HepG2 (cell line): Measurements from ENCODE around the gene NFAT5. TPM values are rescaled to one million over a fixed set of nuclear protein-coding genes. Genes with fewer than 3 reads are reported as not detected.

ENCODE experiments used
- ATAC-seq: fragments of 200-7000 bp; cut with Tn5 transposase; 3 replicates; pipeline ENCODE4 v1.9.1; 2020; ENCODE audit warnings: mild to moderate bottlenecking, moderate library complexity
- BruUV-seq: library from RNA; stranded (reverse); fragments of 400-500 nt; replicated peaks from 2 replicates; lab custom pipeline; 2021; lab: Mats Ljungman, UMichigan
- CTCF ChIA-PET: fragments of 300-600 bp; formaldehyde crosslinking; extraction: SDS; loops from one replicate; lab custom pipeline; 2021; ENCODE audit warnings: low total read pairs, inconsistent platforms, low intra/inter-chr PET ratio; lab: Yijun Ruan, JAX
- POLR2A ChIA-PET: fragments of 350-600 bp; sonication (Branson Sonifier 250); formaldehyde crosslinking; loops from one replicate; lab custom pipeline; 2020; ENCODE audit warnings: antibody characterized with exemption, inconsistent platforms; lab: Yijun Ruan, JAX
- DNase-seq: peaks from one replicate; pipeline ENCODE4 v3.0.0-alpha.2; 2015; ENCODE audit warnings: low spot score
- FAIRE-seq: peaks from 3 replicates; lab custom pipeline; 2011; peaks lifted over from hg19 to GRCh38; lab: Jason Lieb, UNC
- H2AFZ ChIP-seq: one replicate; pipeline ENCODE4 v1.6.1; 2011; ENCODE audit warnings: low read length, inconsistent platforms
- H3K27ac ChIP-seq: fragments of 300-600 bp; 3 replicates; pipeline ENCODE4 v1.8.0; 2011; ENCODE audit warnings: mixed run types, mild to moderate bottlenecking, mixed read lengths, low read length, inconsistent platforms; ENCODE audit not compliant: insufficient read depth; ENCODE audit errors: extremely low read length
- H3K27me3 ChIP-seq, 2 experiments: fragments of 200-600 bp in 1 of 2; 2 replicates in 1 of 2; 3 replicates in 1 of 2; pipeline versions ENCODE4 v1.6.0 to v1.8.0; 2011; ENCODE audit warnings: low read length in 2 of 2, mild to moderate bottlenecking in 2 of 2, moderate library complexity in 2 of 2, inconsistent platforms in 1 of 2; ENCODE audit not compliant: insufficient read depth in 2 of 2, control insufficient read depth in 1 of 2
- H3K36me3 ChIP-seq, 2 experiments: fragments of 200-600 bp in 1 of 2; replicated peaks in 1 of 2; 2 replicates in 1 of 2; 3 replicates in 1 of 2; pipeline versions ENCODE4 v1.5.1 to v1.8.0; 2011; ENCODE audit warnings: low read length in 2 of 2, inconsistent platforms in 1 of 2; ENCODE audit not compliant: insufficient read depth in 2 of 2, control insufficient read depth in 1 of 2
- H3K4me1 ChIP-seq: 2 replicates; pipeline ENCODE4 v1.5.1; 2012; ENCODE audit warnings: low read length, inconsistent platforms; ENCODE audit not compliant: insufficient read depth
- H3K4me2 ChIP-seq: 2 replicates; pipeline ENCODE4 v1.6.0; 2011; ENCODE audit warnings: low read depth, low read length, inconsistent platforms
- H3K4me3 ChIP-seq, 3 experiments: fragments of 200-600 bp in 1 of 3; sonication (generic), shearing (Covaris generic) in 1 of 3; replicated peaks in 1 of 3; 2 replicates each; pipeline ENCODE4 v1.5.1; 2011 to 2016; ENCODE audit warnings: low read length in 3 of 3, inconsistent platforms in 2 of 3, low read depth in 2 of 3, mild to moderate bottlenecking in 2 of 3, control low read depth in 1 of 3, mixed read lengths in 1 of 3; ENCODE audit not compliant: insufficient read depth in 1 of 3
- H3K79me2 ChIP-seq: one replicate; pipeline ENCODE4 v1.6.1; 2011; ENCODE audit warnings: low read length, inconsistent platforms; ENCODE audit not compliant: insufficient read depth
- H3K9ac ChIP-seq: 2 replicates; pipeline ENCODE4 v1.6.0; 2011; ENCODE audit warnings: mild to moderate bottlenecking, low read depth, low read length, inconsistent platforms; ENCODE audit not compliant: insufficient read depth
- H3K9me3 ChIP-seq: 2 replicates; pipeline ENCODE4 v1.5.1; 2012; ENCODE audit warnings: mild to moderate bottlenecking, low read length
- H4K20me1 ChIP-seq: 2 replicates; pipeline ENCODE4 v1.6.0; 2011; ENCODE audit warnings: inconsistent platforms, mild to moderate bottlenecking, low read length, moderate library complexity; ENCODE audit not compliant: insufficient read depth
- ADNP ChIP-seq: sonication (generic); formaldehyde crosslinking; IDR thresholded peaks from 2 replicates; pipeline ENCODE4 v1.4.0; 2020; ENCODE audit warnings: missing genetic modification reagents
- ARID2 ChIP-seq: sonication (generic); formaldehyde crosslinking; IDR thresholded peaks from 2 replicates; pipeline ENCODE4 v1.8.1; 2022; ENCODE audit warnings: mild to moderate bottlenecking, missing genetic modification reagents, borderline replicate concordance
- CHD4 ChIP-seq: fragments of 200-600 bp; sonication (generic); IDR thresholded peaks from 2 replicates; pipeline ENCODE4 v1.7.0; 2017; ENCODE audit warnings: mild to moderate bottlenecking, low read length, borderline replicate concordance
- FOXA1 ChIP-seq, 2 experiments: fragments of 450-650 bp in 1 of 2; sonication (generic) in 1 of 2; formaldehyde crosslinking in 1 of 2; IDR thresholded peaks; 2 replicates each; pipeline versions ENCODE4 v1.4.0 to v1.6.1; 2016 to 2020; ENCODE audit warnings: missing genetic modification reagents in 1 of 2
- KDM1A ChIP-seq: IDR thresholded peaks from 2 replicates; pipeline ENCODE4 v1.6.1; 2016; ENCODE audit warnings: missing compliant biosample characterization
- NFIB ChIP-seq: sonication (generic); formaldehyde crosslinking; IDR thresholded peaks from 2 replicates; pipeline ENCODE4 v1.9.0; 2021; ENCODE audit warnings: missing genetic modification reagents, mild to moderate bottlenecking, borderline replicate concordance
- NR1H2 ChIP-seq: sonication (generic); formaldehyde crosslinking; IDR thresholded peaks from 2 replicates; pipeline ENCODE4 v1.8.1; 2022; ENCODE audit warnings: low read depth, missing genetic modification reagents, borderline replicate concordance
- RFXAP ChIP-seq: sonication (generic); formaldehyde crosslinking; IDR thresholded peaks from 2 replicates; pipeline ENCODE4 v1.4.0; 2020; ENCODE audit warnings: missing genetic modification reagents, borderline replicate concordance
- SIN3B ChIP-seq: fragments of 150-350 bp; IDR thresholded peaks from 2 replicates; pipeline ENCODE4 v1.6.1; 2014; ENCODE audit warnings: low read length
- SRF ChIP-seq: IDR thresholded peaks from 2 replicates; pipeline ENCODE4 v1.6.1; 2011; ENCODE audit warnings: mild to moderate bottlenecking, low read depth, low read length, moderate library complexity
- SRY ChIP-seq: sonication (generic); formaldehyde crosslinking; IDR thresholded peaks from 2 replicates; pipeline ENCODE4 v1.8.0; 2022; ENCODE audit warnings: mild to moderate bottlenecking, missing genetic modification reagents
- ZMYM3 ChIP-seq: sonication (generic); formaldehyde crosslinking; IDR thresholded peaks from 2 replicates; pipeline ENCODE4 v1.5.1; 2020; ENCODE audit warnings: mild to moderate bottlenecking, missing genetic modification reagents
- ZNF629 ChIP-seq: sonication (generic); formaldehyde crosslinking; conservative IDR thresholded peaks from 2 replicates; pipeline ENCODE4 v1.5.0; 2020; ENCODE audit warnings: missing genetic modification reagents
- WGBS: methylation state at CpG from one replicate; pipeline ENCODE4 v1.1.6; 2017; ENCODE audit warnings: low lambda C conversion rate; 5-methylcytosine and 5-hydroxymethylcytosine counted together
- in situ Hi-C: cut with HindIII; loops from 2 replicates; pipeline ENCODE4 v1.10.0; 2017; ENCODE audit warnings: low pct_unique_long_range_greater_than_20kb; ENCODE audit not compliant: extremely low pct_ligation_motif_present
- intact Hi-C: fragments of 100-400 bp; cut with micrococcal nuclease; formaldehyde crosslinking; loops from one replicate; pipeline ENCODE4 v1.10.0; 2022; ENCODE audit not compliant: unreplicated experiment
- polyA plus RNA-seq, 8 experiments: library from polyadenylated mRNA; depleted of rRNA in 3 of 8; stranded (reverse) in 7 of 8; unstranded in 1 of 8; fragments of >200 nt; fragmentation: Illumina TruSeq in 4 of 8; extraction: Trizol in 4 of 8; gene quantifications; 2 replicates each; pipeline versions ENCODE4 v1.2.1 to v1.2.3, GENCODE V29; 2011 to 2016; ENCODE audit warnings: low read depth in 4 of 8, missing spikeins in 1 of 8, mixed read lengths in 1 of 8; ENCODE audit not compliant: insufficient read depth in 1 of 8
- total RNA-seq, 5 experiments: library from RNA; depleted of rRNA; stranded (reverse); fragments of >200 nt; fragmentation: Illumina TruSeq; extraction: Trizol; gene quantifications; 2 replicates each; pipeline ENCODE4 v1.2.3, GENCODE V29; 2016; ENCODE audit warnings: low read depth in 1 of 5
- TF ChIP-seq, protein P1 (sequence below): sonication (generic); formaldehyde crosslinking; IDR thresholded peaks from 2 replicates; pipeline ENCODE4 v1.8.1; 2023; ENCODE audit warnings: mild to moderate bottlenecking, inconsistent platforms, moderate library complexity, missing genetic modification reagents, borderline replicate concordance

Gene NFAT5
- total and polyA plus RNA-seq, 2 of the 13 experiments (the other 11 are each of a cell fraction or from before 2014, with no cell fraction given): 20.5 to 54.3 TPM

DNA sequence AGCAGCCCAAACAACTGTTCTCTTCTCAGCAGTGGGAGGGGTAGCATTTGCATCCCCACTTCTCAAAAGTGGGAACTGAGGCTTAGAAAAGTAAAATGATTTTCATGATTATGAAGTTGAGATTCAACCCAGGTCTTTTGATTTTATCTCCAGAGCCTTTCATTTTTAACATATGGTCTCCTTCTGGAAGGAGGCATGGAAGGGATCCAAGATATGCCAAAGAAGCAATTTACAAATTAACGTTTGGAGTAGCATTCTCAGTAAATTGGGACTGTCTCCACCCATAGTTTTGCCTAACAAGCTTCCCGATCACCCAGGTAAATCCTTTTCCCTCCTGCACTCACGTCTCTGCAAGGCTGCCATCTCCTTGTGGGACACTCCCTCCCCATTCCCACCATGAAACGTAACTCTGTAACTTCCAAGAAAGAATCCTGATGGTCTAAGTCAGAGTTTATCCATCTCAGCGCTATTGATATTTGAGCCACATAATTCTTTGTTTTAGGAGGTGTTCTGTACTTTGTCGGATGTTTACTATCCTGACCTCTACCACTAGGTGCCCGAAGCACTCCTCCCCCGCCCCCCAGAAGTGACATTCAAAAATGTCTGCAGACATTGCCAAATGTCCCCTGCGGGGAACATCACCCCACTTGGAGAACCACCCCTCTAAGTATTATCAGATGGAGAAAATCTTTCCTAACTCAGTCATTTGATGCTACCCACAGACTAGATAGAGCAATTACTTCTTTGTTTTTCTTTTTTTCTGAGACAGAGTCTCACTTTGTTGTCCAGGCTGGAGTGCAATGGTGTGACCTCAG, 32.9 kb upstream of the NFAT5 start (continued):
- TF ChIP-seq SRY (CRISPR knock-in tag) (no peak), SRF (no peak), FOXA1 (IDR thresholded peaks at IDR 0.05) (no peak), FOXA1 (CRISPR knock-in tag; IDR thresholded peaks at IDR 0.05) (peak; percentile 28; the same call in 1 of the 2 replicates), ARID2 (CRISPR knock-in tag) (no peak), RFXAP (CRISPR knock-in tag) (no peak), NFIB (CRISPR knock-in tag) (no peak), SIN3B (no peak)

DNA sequence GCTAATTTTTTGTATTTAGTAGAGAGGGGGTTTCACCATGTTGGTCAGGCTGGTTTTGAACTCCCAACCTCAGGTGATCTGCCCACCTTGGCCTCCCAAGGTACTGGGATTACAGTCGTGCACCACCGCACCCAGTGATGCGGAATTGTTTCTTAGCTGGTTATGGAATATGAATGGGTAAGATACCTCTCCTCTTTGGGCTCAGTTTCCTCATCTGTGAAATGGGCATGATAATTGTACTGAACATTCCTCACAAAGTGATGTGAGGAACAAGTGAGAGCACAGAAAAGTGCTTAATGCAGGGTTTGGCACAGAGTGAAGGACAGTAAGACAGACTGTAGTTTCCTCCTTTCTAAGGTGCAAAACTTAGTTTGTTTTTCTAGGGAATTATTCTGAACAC, 31.0 kb upstream of the NFAT5 start:
- peak overlapping the region; percentile 67; the same call in 1 of the 2 replicates for H3K4me2 ChIP-seq
- DNase-seq (no peak), ATAC-seq (no peak), FAIRE-seq (no peak)
- no peaks in the 10 kb centered on the region for H3K36me3 ChIP-seq
- H3K27me3 ChIP-seq: peaks cover 0 to 6% of the 10 kb centered on the region in 2 experiments; a peak in 2 of 5 replicates
- no peak overlapping the region for H3K4me3 ChIP-seq
- peaks cover 53% of the 10 kb centered on the region for H3K4me1 ChIP-seq
- H3K9me3 ChIP-seq: no peaks in the 10 kb centered on the region
- no peak overlapping the region for H3K27ac ChIP-seq
- BruUV-seq: no TSS peak
- in situ Hi-C loops: no loop called here
- H4K20me1 ChIP-seq: no peaks in the 10 kb centered on the region
- no peak overlapping the region for H2AFZ ChIP-seq
- intact Hi-C loops: no loop called here
- ChIA-PET POLR2A (interaction anchor here (0.7 kb wide), 1 partner anchor 11 kb away, joined by 3 read pairs; no protein-coding TSS in a partner anchor), CTCF (no interaction called here)
- no peaks in the 10 kb centered on the region for H3K79me2 ChIP-seq
- TF ChIP-seq, protein P1, sequence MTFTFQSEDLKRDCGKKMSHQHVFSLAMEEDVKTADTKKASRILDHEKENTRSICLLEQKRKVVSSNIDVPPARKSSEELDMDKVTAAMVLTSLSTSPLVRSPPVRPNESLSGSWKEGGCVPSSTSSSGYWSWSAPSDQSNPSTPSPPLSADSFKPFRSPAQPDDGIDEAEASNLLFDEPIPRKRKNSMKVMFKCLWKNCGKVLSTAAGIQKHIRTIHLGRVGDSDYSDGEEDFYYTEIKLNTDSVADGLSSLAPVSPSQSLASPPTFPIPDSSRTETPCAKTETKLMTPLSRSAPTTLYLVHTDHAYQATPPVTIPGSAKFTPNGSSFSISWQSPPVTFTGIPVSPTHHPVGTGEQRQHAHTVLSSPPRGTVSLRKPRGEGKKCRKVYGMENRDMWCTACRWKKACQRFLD: no peak
- TF ChIP-seq CHD4: peak; percentile 58; the same call in 1 of the 2 replicates
- TF ChIP-seq KDM1A (CRISPR knock-in tag): peak; percentile 74
- TF ChIP-seq NR1H2 (CRISPR knock-in tag): no peak
- TF ChIP-seq ZNF629 (CRISPR knock-in tag): peak; percentile 97
- TF ChIP-seq ADNP (CRISPR knock-in tag): peak; percentile 49; the same call in 1 of the 2 replicates
- peak; percentile 82 for TF ChIP-seq ZMYM3
- WGBS: 95% methylated on average over 3 of the region's 3 CpGs
- no peak overlapping the region for H3K9ac ChIP-seq
